NCI-H82 treated with DMSO at 0.1 percent for 48 hours (cell line): ENCODE data around the gene ADRM1.

Experiments used
- DNase-seq: peaks from one replicate; lab custom pipeline; 2025; ENCODE audit not compliant: unreplicated experiment; lab: John Stamatoyannopoulos, UW

Gene ADRM1

DNA sequence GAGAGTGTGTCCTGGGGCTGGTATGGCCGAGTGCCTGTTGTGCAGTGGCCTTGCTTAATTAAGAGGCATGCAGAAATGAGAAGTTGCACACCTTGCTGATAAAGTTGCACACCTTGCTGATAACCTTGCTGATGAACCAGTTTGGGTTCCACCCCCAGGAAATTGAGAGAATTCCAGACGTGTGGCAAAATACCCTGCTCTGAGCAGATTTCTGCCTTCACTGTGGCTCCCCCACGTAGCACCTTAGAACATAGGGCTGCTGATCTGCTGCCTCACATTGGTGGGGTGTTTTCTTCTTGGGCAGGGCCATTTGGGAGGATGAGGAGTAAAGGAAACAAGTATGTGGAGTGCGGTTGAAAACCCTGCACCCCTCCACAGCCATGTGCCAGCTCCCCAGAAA is 22.5 kb upstream of the ADRM1 start:
- DNase-seq, result no peak

DNA sequence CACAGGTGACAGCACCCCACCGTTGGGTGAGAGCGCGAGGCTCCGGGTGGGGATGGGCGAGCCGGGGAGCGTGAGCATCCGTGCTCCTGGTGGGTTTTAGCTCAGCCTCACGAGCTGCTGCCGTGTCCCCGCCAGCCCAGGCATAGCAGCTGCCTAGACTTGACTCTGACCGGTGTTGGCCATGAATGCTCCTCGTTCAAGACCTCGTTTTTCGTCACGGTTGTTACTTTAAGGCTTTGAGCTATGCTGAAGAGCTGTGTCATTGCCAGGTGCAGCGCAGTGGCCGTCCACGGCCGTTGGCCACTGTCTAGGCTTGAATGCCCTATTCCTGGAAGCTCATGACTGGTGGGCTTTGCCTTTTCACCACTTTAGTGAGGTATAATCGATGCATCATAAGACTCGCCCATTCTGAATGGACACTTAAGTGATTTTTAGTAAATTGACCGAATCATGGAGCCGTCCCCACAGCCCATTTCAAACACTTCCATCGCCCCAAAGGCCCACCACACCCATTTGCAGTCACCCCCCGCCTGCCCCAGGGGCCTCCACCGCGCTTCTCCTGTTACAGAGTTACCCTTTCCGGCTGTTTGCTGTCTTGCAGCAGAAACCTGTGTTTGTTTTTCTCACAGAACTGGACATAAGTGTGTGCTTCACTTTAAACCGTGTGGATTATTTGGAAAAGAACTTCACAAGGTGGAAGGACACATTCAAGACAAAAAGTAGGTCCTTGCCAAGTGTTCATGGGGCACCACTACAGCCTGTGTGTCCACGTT is 21.4 kb upstream of the ADRM1 start:
- DNase-seq, result no peak

DNA sequence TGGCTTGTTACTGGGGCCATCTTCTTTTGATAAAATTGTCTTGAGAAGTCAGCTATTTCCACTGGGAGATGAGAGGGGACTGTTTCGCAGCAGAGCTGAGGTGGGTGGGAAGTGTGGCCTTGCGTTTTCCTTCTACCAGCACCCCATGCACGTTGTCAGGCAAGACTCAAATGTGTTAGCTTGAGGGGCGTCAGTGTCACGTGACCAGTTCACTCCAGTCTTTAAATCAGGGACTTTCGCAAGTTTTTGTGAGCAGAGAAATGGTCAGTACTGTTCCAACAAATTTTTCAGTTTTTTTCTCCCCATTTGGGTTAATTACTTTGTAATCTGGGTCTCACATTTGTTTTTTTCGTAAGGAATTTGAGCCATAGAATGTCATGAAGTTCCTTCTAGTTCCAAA is 20.7 kb upstream of the ADRM1 start:
- no peak for DNase-seq

GRCh38 chr20:62282877-62283503 is 19.8 kb upstream of the ADRM1 start:
- DNase-seq, result no peak

DNA sequence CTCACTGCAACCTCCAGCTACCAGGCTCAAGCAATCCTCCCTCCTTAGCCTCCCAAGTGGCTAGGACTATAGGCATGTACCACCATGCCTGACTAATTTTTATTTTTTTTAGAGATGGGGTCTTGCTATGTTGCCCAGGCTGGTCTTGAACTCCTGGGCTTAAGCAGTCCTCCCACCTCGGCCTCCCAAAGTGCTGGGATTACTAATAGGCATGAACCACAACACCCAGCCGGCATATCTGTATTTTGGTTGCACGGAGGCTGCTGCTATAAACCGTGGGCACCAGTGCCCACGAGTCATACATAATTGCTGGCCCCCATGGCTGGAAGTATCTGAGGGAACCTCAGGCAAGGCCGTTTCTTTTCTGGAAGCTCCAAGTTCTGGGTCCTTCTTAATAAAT is 18.3 kb upstream of the ADRM1 start:
- no peak for DNase-seq

- no peak for DNase-seq
These were observed 17.6 kb upstream of the ADRM1 start for GRCh38 chr20:62285151-62285550.

DNA sequence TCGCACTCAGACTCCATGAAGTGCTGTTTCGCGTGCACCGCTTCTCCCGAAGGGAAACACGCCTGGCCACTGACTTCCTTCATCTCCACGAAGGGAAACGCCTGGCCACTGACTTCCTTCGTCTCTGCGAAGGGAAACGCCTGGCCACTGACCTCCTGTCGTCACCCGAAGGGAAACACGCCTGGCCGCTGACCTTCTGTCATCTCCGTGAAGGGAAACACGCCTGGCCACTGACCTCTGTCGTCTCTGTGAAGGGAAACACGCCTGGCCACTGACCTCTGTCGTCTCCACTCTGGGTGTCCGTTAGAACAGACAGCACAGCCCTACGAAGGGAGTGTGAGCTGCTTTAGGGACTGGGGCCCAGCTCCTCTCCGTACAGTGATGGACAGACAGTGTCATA is 17.1 kb upstream of the ADRM1 start:
- DNase-seq, result no peak

DNA sequence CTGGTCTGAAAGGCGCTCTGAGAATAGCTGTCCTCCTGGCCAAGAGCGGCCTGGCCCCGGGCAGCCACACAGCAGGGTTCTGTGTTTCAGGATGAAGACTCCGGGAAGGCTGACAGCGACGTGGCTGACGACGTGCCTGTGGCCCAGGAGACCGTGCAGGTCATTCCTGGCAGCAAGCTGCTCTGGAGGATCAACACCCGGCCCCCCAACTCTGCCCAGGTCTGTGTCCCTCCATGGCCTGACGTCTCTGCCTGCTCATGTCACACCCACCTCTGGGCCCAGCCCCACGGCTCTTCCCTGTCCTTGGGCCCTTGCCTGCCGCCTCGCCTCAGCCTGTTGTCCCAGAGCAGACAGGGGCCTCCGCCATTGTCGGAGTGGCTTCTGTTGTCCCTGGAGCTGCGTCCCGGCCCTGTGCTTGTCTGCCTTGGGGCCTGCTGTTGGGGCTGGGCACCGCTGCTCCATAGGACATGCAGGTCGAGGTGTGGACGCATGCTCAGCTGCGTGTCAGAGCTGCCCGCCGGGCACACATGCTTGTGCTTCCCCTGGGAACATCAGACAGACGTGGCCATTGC is 16.2 kb upstream of the ADRM1 start:
- DNase-seq, result no peak

- DNase-seq, result no peak
These were observed 15.7 kb upstream of the ADRM1 start for GRCh38 chr20:62287129-62287528.

- no peak for DNase-seq
These were observed 14.8 kb upstream of the ADRM1 start for GRCh38 chr20:62287759-62288534.

DNA sequence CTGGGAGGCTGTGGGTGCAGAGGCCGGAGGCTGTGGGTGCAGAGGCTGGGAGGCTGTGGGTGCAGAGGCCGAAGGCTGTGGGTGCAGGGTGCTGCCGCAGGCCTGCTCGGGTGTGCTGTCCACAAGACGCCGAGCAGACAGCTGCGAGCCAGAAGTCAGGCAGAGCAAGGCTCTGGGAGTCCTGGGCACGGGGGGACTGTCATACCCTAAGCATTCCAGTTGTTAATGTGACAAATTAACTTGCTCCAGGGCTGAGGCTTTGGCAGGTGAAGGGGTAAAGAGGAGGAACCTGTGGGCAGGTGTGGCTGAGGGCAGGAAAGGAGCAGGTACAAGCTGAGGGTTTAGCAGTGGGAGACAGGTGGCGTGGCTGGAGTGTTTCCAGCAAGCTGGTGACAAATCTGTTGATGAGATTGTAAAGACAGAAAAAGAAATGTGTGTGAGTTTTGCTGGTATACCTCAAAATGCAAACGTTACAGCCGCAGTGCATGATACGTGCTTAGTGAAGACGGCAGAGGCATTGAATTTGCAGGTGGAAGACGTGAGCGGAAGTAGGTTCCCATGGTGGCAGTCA is 14.2 kb upstream of the ADRM1 start:
- no peak for DNase-seq

GRCh38 chr20:62289131-62289530 is 13.7 kb upstream of the ADRM1 start:
- no peak for DNase-seq

DNA sequence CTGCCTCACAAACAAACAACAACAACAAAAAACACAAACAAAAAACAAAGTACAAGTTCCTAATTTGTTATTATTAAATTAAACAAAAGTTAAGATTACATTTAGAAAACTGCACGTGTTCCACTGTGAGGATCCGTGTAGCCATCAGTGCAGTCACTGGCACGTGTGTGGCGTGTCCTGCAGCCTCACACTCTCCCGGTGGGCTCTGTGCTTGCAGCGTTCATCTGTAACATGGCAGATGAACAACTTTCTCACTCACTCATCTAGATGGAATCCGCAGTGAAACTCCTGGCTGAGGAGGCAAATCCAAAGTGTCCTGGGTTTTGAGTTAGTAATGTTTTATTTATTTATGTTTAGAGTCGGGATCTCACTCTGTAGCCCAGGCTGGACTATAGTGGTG is 12.9 kb upstream of the ADRM1 start:
- DNase-seq, result no peak

DNA sequence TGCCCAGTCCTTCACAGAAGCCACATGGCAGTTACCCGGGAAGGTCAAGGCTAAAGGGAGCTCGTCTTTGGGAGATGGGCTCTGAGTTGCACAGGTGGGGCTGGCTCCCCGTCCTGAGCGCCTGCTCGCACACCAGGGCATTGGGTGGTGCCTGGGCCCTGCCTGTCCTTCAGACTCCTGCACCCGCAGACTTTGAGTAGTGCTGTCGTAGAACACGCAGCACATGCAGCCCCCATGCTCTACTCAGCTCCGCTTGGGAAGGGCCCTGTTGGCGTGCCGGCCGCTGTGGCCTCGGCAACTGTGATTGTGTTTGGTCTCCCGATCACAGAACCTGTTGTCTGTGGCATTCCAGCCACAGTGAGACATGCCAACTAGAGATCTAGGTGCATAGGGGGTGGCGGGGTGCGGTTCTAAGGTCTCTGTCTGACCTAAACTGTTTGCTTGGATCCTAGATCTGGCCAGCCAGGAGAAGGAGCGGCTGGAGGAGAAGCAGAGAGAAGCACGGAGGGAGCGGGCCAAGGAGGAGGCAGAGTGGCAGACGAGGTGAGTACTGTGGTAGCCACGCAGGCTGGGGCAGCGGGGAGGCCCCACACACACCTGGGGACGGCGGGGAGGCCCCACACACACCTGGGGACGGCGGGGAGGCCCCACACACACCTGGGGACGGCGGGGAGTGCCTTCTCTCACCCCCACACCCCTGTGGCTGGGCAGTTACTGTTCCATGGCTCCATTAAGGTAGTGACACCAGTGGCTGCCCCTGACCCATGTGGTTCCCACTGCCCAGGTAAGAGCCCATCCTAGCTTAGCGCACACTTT is 11.3 kb upstream of the ADRM1 start:
- no peak for DNase-seq

DNA sequence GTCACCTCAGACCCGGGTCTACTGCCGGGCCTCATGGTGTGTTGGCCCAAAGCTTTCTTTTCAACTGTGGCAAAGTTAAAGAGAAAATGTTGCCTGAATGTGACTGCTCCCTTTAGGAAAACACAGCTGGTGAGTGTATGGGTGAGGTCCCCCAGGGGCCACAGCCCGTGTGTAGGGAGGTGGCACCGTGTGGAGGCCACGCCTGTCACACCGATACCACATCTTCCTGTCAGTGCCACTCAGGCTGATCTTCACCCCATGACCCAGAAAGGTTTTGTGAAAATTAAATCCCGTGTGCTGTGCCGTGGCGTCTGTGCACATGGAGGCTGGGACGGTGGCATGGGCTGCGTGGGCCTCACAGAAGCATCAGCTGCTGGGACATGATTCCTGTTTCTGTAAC is 10.7 kb upstream of the ADRM1 start:
- DNase-seq, result no peak

GRCh38 chr20:62293111-62293784 is 9.5 kb upstream of the ADRM1 start:
- no peak for DNase-seq

- no peak for DNase-seq
These were observed 8.9 kb upstream of the ADRM1 start for GRCh38 chr20:62293946-62294345.

GRCh38 chr20:62294516-62294915 is 8.3 kb upstream of the ADRM1 start:
- no peak for DNase-seq

DNA sequence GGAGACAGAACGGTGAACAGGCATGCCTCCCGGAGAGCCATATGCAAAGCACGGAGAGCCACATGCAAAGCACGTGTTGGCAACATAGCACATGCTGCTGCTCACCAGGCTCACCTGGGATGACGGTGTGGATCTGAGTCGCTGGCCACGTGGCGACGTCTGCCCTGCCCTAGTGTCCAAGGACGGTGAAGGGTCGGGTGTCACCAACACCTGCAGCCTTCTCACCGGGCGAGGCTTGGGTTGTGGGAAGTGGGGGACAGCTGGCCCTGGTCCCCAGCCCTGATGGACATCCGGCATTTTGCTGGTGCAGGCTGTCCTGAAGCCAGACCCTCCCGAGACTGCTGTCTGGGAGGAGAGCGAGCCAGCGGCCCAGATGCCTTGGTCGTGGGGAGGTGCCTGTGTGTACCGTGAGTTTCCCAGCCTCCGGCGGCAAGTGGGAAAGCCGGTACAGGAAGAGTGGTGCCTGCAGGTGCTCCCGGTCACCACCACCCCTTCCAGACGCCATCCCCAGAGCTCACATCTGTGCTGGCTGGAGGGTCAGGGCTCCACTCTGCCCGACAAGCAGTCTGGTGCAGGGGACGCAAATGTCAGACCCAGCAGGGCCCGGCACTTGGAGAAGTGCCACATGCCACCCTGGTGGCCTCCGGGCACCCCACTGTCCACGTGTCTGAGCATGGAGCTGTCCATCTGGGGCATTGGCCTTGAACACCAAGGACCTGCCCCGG is 5.9 kb upstream of the ADRM1 start:
- DNase-seq, result no peak
